ENCODE data around the gene PLPP7.

The PLPP7 gene

GRCh38 chr9:131299961-131300347 lies 10.4 kb downstream of the PLPP7 start:
- no peak for DNase-seq (ENCODE audit: low read depth)
- H3K4me3 ChIP-seq (replicated peaks; ENCODE audit: low read depth, low read length) = no peak overlapping the region
- TF ChIP-seq, protein P1, sequence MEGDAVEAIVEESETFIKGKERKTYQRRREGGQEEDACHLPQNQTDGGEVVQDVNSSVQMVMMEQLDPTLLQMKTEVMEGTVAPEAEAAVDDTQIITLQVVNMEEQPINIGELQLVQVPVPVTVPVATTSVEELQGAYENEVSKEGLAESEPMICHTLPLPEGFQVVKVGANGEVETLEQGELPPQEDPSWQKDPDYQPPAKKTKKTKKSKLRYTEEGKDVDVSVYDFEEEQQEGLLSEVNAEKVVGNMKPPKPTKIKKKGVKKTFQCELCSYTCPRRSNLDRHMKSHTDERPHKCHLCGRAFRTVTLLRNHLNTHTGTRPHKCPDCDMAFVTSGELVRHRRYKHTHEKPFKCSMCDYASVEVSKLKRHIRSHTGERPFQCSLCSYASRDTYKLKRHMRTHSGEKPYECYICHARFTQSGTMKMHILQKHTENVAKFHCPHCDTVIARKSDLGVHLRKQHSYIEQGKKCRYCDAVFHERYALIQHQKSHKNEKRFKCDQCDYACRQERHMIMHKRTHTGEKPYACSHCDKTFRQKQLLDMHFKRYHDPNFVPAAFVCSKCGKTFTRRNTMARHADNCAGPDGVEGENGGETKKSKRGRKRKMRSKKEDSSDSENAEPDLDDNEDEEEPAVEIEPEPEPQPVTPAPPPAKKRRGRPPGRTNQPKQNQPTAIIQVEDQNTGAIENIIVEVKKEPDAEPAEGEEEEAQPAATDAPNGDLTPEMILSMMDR (IDR thresholded peaks at IDR 0.05; ENCODE audit: low read length, missing control alignments) = no peak

- TF ChIP-seq, protein P1 (IDR thresholded peaks at IDR 0.05; ENCODE audit: low read length, missing control alignments) = no peak
- H3K4me3 ChIP-seq (replicated peaks; ENCODE audit: low read depth, low read length) = no peak overlapping the region
- no peak for DNase-seq (ENCODE audit: low read depth)
Measured at GRCh38 chr9:131300444-131300843, 10.9 kb downstream of the PLPP7 start.

GRCh38 chr9:131302244-131303075 lies 12.9 kb downstream of the PLPP7 start:
- no peak overlapping the region for H3K4me3 ChIP-seq (replicated peaks; ENCODE audit: low read depth, low read length)
- TF ChIP-seq, protein P1 (IDR thresholded peaks at IDR 0.05; ENCODE audit: low read length, missing control alignments) = no peak
- DNase-seq (ENCODE audit: low read depth) = no peak

GRCh38 chr9:131303381-131304321 lies 14.1 kb downstream of the PLPP7 start:
- DNase-seq (ENCODE audit: low read depth) = no peak
- no peak overlapping the region for H3K4me3 ChIP-seq (replicated peaks; ENCODE audit: low read depth, low read length)
- TF ChIP-seq, protein P1 (IDR thresholded peaks at IDR 0.05; ENCODE audit: low read length, missing control alignments) = no peak

DNA sequence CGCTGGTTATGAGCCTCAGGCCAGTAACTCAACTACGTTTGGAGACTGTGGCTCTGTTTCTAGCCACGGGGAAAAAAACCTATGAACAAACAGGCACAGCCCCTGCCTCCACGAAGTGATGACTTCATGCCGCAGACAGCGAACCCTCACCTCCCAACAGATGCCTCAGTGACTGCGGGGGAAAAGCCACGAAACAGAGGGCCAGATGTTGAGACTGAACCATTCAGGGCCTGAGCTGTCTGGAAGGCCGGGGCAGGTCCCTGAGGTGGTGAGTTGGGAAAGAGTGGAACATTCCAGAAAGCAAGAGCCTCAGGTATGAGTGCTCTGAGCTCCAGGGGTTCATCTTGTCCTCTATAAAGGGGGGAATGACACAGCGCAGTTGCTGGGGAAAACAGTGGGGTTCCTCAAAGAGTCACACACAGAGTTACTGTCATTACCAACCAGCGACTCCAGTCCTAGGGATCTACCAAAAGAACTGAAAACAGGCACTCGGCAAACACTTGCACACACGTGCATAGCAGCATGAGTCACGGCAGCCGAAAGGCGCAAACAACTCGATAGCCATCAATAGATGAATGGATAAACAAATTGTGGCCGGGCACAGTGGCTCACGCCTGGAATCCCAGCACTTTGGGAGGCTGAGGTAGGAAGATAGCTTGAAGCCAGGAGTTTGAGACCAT lies 15.3 kb downstream of the PLPP7 start:
- H3K4me3 ChIP-seq (replicated peaks; ENCODE audit: low read depth, low read length) = no peak overlapping the region
- TF ChIP-seq, protein P1 (IDR thresholded peaks at IDR 0.05; ENCODE audit: low read length, missing control alignments) = no peak
- DNase-seq (ENCODE audit: low read depth) = no peak

GRCh38 chr9:131306397-131307004 lies 17.0 kb downstream of the PLPP7 start:
- TF ChIP-seq, protein P1 (IDR thresholded peaks at IDR 0.05; ENCODE audit: low read length, missing control alignments) = no peak

More at GRCh38 chr9:131306397-131307004, 17.0 kb downstream of the PLPP7 start:
- no peak for DNase-seq (ENCODE audit: low read depth)
- H3K4me3 ChIP-seq (replicated peaks; ENCODE audit: low read depth, low read length) = no peak overlapping the region
